ENCODE data around the gene NCK2.

The NCK2 gene

DNA sequence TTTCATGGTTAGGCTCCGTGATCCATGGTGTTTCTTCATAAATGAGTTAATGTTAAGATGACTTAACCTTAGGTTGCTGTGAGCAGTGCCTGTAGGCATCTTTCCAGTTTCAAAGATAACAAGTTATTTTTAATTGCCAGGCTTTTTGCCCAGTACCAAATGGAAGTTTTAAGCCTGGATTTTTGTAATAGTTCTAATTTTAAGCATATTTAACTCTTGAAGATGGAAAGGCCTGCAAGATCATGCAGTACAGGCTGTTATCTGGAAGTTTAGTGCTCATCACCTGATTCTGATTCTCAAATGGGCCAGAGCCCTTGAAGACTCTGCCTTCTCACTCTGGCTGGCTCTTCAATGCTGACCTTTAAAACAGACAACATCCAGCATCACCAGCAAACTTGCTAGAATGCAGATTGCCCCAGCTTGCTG, 141.3 kb downstream of the NCK2 start:
- TF ChIP-seq POU2F2 (IDR thresholded peaks at IDR 0.05; ENCODE audit: low read depth, low read length) (no peak), POLR2AphosphoS5 (IDR thresholded peaks at IDR 0.05; ENCODE audit: low read depth, low read length) (no peak), TAF1 (IDR thresholded peaks at IDR 0.05; ENCODE audit: low read depth, low read length) (no peak), SPI1 (IDR thresholded peaks at IDR 0.05; ENCODE audit: low read depth, low read length) (no peak), POLR2A (IDR thresholded peaks at IDR 0.05; ENCODE audit: low read depth, low read length) (no peak), PAX5 (IDR thresholded peaks at IDR 0.05; ENCODE audit: insufficient read depth, low read length, severe bottlenecking) (no peak)
- FAIRE-seq (no peak), DNase-seq (ENCODE audit: insufficient read length, low spot score) (no peak)

DNA sequence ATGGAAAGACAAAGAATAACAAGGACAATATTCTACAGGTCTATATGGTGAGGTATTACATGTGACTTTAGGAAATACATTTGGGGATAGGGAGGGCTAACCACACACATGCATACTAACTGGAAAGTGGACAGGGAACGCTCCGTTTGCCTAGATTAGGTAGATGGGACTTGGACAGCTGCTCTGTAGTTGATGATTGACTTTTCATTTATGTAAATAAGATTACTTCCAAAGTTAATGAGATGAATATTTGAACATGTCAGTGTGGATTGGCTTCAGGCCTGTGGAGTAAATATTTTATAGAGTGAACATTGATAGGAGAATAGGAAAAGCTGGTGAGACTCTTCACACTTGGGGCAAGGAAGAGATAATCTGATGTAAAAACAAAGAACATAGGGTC, 142.0 kb downstream of the NCK2 start:
- DNase-seq (ENCODE audit: insufficient read length, low spot score) (no peak), FAIRE-seq (no peak)
- TF ChIP-seq POLR2AphosphoS5 (IDR thresholded peaks at IDR 0.05; ENCODE audit: low read depth, low read length), result no peak
- TF ChIP-seq POU2F2 (IDR thresholded peaks at IDR 0.05; ENCODE audit: low read depth, low read length), result no peak

DNA sequence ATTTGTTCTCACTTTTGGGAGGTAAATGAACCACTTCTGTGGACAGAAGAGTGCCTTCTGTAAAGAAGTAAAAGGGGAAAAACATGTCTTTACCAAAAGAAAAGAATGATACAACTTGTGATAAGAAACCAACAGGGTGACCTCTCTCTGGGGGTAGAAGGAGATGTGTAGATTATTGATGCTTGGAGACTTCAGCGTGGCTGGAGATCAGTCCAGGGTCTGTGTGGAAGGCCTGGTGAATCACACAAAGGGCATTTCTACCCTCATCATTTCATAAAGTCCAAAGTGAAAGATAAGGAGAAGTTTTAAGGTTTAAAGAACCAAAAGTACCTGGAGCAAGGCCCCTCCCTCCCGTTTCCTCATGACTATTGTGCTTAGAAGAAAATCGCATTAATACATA, 142.5 kb downstream of the NCK2 start:
- DNase-seq (ENCODE audit: insufficient read length, low spot score), result no peak
- FAIRE-seq, result no peak
- no peak for TF ChIP-seq POLR2A (IDR thresholded peaks at IDR 0.05; ENCODE audit: low read depth, low read length)
- TF ChIP-seq SPI1 (IDR thresholded peaks at IDR 0.05; ENCODE audit: low read depth, low read length), result no peak

DNA sequence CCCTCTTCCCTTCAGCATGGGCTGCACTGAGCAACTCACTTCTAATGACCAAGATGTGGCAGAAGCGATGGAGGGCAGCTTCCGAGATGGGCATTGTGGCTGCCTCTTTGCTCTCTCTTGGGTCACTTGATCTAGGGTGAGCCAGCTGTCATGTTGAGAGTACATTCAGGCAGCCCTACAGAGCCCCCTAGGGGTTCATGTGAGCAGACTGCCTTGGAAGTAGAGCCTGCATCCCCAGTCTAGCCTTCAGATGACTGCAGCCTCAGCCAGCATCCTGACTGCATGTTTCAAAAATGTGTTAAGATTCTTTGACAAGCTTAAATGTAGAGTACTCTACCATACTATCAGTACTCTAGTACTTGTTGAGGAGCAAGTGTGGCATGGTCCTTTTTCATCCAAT, 143.9 kb downstream of the NCK2 start:
- DNase-seq (ENCODE audit: insufficient read length, low spot score) (no peak), FAIRE-seq (no peak)
- no peak for TF ChIP-seq PAX5 (IDR thresholded peaks at IDR 0.05; ENCODE audit: insufficient read depth, low read length, severe bottlenecking)
- TF ChIP-seq POLR2A (IDR thresholded peaks at IDR 0.05; ENCODE audit: low read depth, low read length), result no peak
- no peak for TF ChIP-seq POU2F2 (IDR thresholded peaks at IDR 0.05; ENCODE audit: low read depth, low read length)
- no peak for TF ChIP-seq POLR2AphosphoS5 (IDR thresholded peaks at IDR 0.05; ENCODE audit: low read depth, low read length)
- no peak for TF ChIP-seq TAF1 (IDR thresholded peaks at IDR 0.05; ENCODE audit: low read depth, low read length)
- TF ChIP-seq SPI1 (IDR thresholded peaks at IDR 0.05; ENCODE audit: low read depth, low read length), result no peak

DNA sequence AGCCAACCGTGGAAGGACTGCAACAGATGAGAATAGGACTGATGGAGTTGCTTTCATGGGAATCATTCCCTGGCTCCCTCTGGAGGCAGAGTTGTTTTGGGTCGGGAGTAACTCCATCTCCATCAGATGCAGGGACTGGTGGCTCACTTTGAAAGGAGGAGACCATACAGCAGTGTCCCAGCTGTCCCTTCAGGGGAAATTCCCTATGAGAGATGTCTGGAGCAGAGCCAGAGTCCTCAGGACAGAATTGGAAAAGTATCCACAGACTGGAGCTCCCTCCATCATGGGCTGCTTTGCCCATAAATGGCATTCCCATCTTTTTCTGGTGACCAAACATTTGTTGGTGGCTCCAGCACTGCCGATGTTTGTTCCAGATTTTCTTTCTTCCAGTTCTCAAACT, 144.3 kb downstream of the NCK2 start:
- TF ChIP-seq POU2F2 (IDR thresholded peaks at IDR 0.05; ENCODE audit: low read depth, low read length), result no peak
- no peak for TF ChIP-seq SPI1 (IDR thresholded peaks at IDR 0.05; ENCODE audit: low read depth, low read length)
- TF ChIP-seq TAF1 (IDR thresholded peaks at IDR 0.05; ENCODE audit: low read depth, low read length), result no peak
- TF ChIP-seq POLR2A (IDR thresholded peaks at IDR 0.05; ENCODE audit: low read depth, low read length), result no peak
- no peak for TF ChIP-seq PAX5 (IDR thresholded peaks at IDR 0.05; ENCODE audit: insufficient read depth, low read length, severe bottlenecking)
- no peak for TF ChIP-seq POLR2AphosphoS5 (IDR thresholded peaks at IDR 0.05; ENCODE audit: low read depth, low read length)
- DNase-seq (ENCODE audit: insufficient read length, low spot score) (no peak), FAIRE-seq (no peak)

DNA sequence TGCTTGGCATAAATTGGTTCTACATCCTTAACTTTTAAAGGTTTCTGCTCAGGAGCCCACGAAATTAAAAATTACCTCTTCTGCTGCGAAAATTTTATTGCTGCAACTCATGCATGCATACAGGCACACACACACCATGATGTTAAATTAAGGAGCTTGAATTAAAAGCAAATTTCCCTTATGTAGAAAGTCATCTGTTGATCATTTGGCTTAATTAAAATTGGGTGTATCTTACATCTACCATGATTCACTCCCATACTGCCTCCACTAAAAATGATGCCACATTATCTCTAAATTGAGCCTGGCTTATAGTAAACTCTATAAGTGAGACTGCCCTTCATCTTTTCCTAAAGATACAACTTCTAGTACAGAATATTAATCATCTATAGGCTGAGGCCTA, 145.4 kb downstream of the NCK2 start:
- no peak for FAIRE-seq
- no peak for TF ChIP-seq TAF1 (IDR thresholded peaks at IDR 0.05; ENCODE audit: low read depth, low read length)
- TF ChIP-seq PAX5 (IDR thresholded peaks at IDR 0.05; ENCODE audit: insufficient read depth, low read length, severe bottlenecking), result no peak
- TF ChIP-seq POU2F2 (IDR thresholded peaks at IDR 0.05; ENCODE audit: low read depth, low read length), result no peak
- TF ChIP-seq POLR2AphosphoS5 (IDR thresholded peaks at IDR 0.05; ENCODE audit: low read depth, low read length), result no peak
- no peak for TF ChIP-seq POLR2A (IDR thresholded peaks at IDR 0.05; ENCODE audit: low read depth, low read length)
- no peak for TF ChIP-seq SPI1 (IDR thresholded peaks at IDR 0.05; ENCODE audit: low read depth, low read length)

DNA sequence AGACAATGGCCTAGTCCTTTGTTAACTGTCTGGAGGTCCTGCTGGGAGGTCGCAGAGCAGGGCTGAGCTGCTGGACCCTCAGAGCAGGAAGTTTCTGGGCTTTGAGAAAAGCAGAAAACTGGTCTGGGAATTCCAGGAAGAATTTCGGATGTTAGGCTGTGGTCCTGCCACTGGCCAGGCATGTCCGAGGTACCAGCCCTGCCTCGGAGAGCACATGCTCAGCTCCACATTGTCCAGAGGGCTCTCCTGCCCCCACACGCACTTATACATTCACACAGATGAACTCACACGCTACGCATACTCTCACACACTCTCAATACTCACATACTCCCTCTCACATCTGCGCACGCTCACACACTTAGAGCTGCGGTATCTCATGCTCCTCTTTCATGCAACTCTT, 146.1 kb downstream of the NCK2 start:
- TF ChIP-seq POLR2A (IDR thresholded peaks at IDR 0.05; ENCODE audit: low read depth, low read length) (no peak), PAX5 (IDR thresholded peaks at IDR 0.05; ENCODE audit: insufficient read depth, low read length, severe bottlenecking) (no peak), TAF1 (IDR thresholded peaks at IDR 0.05; ENCODE audit: low read depth, low read length) (no peak), SPI1 (IDR thresholded peaks at IDR 0.05; ENCODE audit: low read depth, low read length) (no peak), POLR2AphosphoS5 (IDR thresholded peaks at IDR 0.05; ENCODE audit: low read depth, low read length) (no peak), POU2F2 (IDR thresholded peaks at IDR 0.05; ENCODE audit: low read depth, low read length) (no peak)
- FAIRE-seq, result no peak

More for the DNA sequence above, 145.4 kb downstream of the NCK2 start:
- no peak for DNase-seq (ENCODE audit: insufficient read length, low spot score)

DNA sequence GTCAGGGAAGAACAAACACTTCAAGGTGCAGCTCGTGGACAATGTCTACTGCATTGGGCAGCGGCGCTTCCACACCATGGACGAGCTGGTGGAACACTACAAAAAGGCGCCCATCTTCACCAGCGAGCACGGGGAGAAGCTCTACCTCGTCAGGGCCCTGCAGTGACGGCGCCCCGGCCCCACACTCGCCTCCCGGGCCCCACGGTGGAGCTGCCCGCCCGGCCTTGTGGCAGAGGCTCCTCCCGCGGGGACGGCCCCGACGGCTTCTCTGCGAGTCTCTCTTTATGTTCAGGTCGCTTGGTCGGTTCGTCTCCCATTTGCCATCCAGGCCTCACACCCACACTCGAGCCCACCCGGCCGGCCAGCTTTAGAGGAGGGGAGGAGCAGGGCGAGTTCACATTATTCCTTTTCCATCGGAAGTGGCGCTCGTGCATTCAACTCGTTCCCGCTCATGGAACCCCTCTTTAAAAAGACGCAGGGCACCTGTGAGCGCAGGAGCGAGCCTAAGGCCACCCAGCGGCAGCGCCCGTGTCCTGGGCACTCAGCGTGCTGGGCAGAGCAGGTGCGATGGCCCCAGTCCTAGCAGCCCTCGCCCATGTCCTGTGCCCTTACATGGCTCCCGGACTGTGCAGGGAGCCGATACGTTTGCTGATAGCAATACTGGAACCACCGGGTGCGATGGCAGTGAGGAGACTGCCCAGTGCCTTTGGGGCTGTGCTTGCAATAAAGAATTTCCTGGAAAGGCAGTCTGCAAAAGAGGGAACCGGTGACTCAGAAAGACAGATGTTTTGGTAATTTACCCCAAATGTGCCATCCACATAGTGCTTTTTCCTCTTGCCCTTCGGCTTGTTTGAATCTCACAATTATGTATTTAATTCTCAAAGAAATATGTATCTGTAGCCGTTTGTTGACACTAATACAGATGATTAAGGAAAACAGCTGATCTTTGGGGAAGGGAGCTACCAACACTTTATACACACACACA, 148.6 kb downstream of the NCK2 start:
- FAIRE-seq (no peak), DNase-seq (ENCODE audit: insufficient read length, low spot score) (no peak)
- TF ChIP-seq PAX5 (IDR thresholded peaks at IDR 0.05; ENCODE audit: insufficient read depth, low read length, severe bottlenecking), result no peak
- TF ChIP-seq TAF1 (IDR thresholded peaks at IDR 0.05; ENCODE audit: low read depth, low read length), result no peak
- no peak for TF ChIP-seq SPI1 (IDR thresholded peaks at IDR 0.05; ENCODE audit: low read depth, low read length)
- TF ChIP-seq POLR2AphosphoS5 (IDR thresholded peaks at IDR 0.05; ENCODE audit: low read depth, low read length), result no peak
- TF ChIP-seq POU2F2 (IDR thresholded peaks at IDR 0.05; ENCODE audit: low read depth, low read length), result no peak
- TF ChIP-seq POLR2A (IDR thresholded peaks at IDR 0.05; ENCODE audit: low read depth, low read length), result no peak

More for the DNA sequence above, 146.1 kb downstream of the NCK2 start:
- no peak for DNase-seq (ENCODE audit: insufficient read length, low spot score)

DNA sequence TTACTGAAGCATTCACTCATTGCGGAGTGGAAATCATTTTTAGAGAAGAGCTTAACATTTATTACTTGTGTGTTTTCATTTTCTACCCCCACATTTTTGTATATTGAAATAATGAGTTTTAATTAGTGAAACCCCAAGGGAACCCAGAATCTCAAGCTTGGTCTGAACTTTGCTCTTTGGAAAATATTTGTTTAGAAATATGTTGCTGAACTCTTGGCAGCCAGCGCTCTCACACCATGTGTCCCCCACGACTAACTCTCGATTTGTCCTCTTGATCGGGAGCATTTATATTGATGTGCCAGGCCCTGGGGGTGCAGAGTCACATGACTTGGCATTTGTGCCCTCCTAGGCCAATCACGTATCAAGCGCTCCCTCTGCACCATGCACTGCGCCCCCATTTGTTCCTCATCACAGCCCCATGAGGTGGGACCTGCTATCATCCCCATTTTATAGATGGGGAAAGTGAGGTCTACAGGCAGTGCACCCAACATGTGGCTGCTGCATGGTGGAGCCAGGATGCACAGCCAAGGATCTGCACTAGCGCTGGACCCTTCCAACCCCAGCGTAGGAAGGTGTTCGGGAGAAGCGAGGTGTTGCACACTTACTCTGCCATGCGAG, 149.7 kb downstream of the NCK2 start:
- FAIRE-seq, result no peak
- no peak for DNase-seq (ENCODE audit: insufficient read length, low spot score)
- TF ChIP-seq POU2F2 (IDR thresholded peaks at IDR 0.05; ENCODE audit: low read depth, low read length), result no peak
- TF ChIP-seq POLR2A (IDR thresholded peaks at IDR 0.05; ENCODE audit: low read depth, low read length), result no peak
- TF ChIP-seq PAX5 (IDR thresholded peaks at IDR 0.05; ENCODE audit: insufficient read depth, low read length, severe bottlenecking), result no peak
- TF ChIP-seq SPI1 (IDR thresholded peaks at IDR 0.05; ENCODE audit: low read depth, low read length), result no peak
- no peak for TF ChIP-seq TAF1 (IDR thresholded peaks at IDR 0.05; ENCODE audit: low read depth, low read length)
- TF ChIP-seq POLR2AphosphoS5 (IDR thresholded peaks at IDR 0.05; ENCODE audit: low read depth, low read length), result no peak

Measured in GM12891 (cell line).